Endothelial cell (in vitro differentiated cells): ENCODE measurements around the gene EDN2. TPM values are rescaled to one million over a fixed set of nuclear protein-coding genes. Genes with fewer than 3 reads are reported as not detected.

Source experiments
- DNase-seq: peaks from one replicate; pipeline ENCODE4 v3.0.0; 2021; ENCODE audit warnings: low spot score
- H3K27ac Mint-ChIP-seq: one replicate; pipeline ENCODE4 v1.8.0; 2021; ENCODE audit warnings: mixed read lengths, inconsistent platforms; ENCODE audit not compliant: unreplicated experiment
- H3K27me3 Mint-ChIP-seq: one replicate; pipeline ENCODE4 v1.8.0; 2021; ENCODE audit warnings: mild to moderate bottlenecking, moderate library complexity, mixed read lengths, inconsistent platforms; ENCODE audit not compliant: unreplicated experiment
- H3K36me3 Mint-ChIP-seq: one replicate; pipeline ENCODE4 v1.8.0; 2021; ENCODE audit warnings: mild to moderate bottlenecking, low read depth, mixed read lengths, inconsistent platforms; ENCODE audit not compliant: unreplicated experiment
- H3K4me1 Mint-ChIP-seq: one replicate; pipeline ENCODE4 v1.8.0; 2021; ENCODE audit warnings: mild to moderate bottlenecking, mixed read lengths, inconsistent platforms; ENCODE audit not compliant: unreplicated experiment
- H3K4me3 Mint-ChIP-seq: one replicate; pipeline ENCODE4 v1.8.0; 2021; ENCODE audit warnings: mild to moderate bottlenecking, mixed read lengths, inconsistent platforms; ENCODE audit not compliant: unreplicated experiment
- H3K9me3 Mint-ChIP-seq: one replicate; pipeline ENCODE4 v1.8.0; 2021; ENCODE audit warnings: mixed read lengths, inconsistent platforms; ENCODE audit not compliant: unreplicated experiment
- CTCF ChIP-seq: fragments of 200-600 bp; sonication (generic); IDR thresholded peaks from one replicate; pipeline ENCODE4 v1.5.0; 2021; ENCODE audit warnings: antibody characterized with exemption; ENCODE audit not compliant: unreplicated experiment
- total RNA-seq: library from RNA; stranded (reverse); fragmentation: NEBNext Ultra II Directional; extraction: Animal tissue kit (Norgen Biotek cat#: 25700); gene quantifications from one replicate; pipeline ENCODE4 v1.2.1, GENCODE V29; 2021; ENCODE audit not compliant: unreplicated experiment

Gene EDN2
- total RNA-seq, 1 donor from 2014 or later, result 0.21 TPM

- DNase-seq, result no peak
- Mint-ChIP-seq H3K9me3 (no peaks in the 10 kb centered on the region), H3K36me3 (peaks cover 6% of the 10 kb centered on the region), H3K4me3 (no peak overlapping the region), H3K27me3 (peaks cover 19% of the 10 kb centered on the region), H3K4me1 (peaks cover 33% of the 10 kb centered on the region), H3K27ac (no peak overlapping the region)
- no peak for TF ChIP-seq CTCF
These were observed 502 bp downstream of the EDN2 start for GRCh38 chr1:41483960-41484401.

DNA sequence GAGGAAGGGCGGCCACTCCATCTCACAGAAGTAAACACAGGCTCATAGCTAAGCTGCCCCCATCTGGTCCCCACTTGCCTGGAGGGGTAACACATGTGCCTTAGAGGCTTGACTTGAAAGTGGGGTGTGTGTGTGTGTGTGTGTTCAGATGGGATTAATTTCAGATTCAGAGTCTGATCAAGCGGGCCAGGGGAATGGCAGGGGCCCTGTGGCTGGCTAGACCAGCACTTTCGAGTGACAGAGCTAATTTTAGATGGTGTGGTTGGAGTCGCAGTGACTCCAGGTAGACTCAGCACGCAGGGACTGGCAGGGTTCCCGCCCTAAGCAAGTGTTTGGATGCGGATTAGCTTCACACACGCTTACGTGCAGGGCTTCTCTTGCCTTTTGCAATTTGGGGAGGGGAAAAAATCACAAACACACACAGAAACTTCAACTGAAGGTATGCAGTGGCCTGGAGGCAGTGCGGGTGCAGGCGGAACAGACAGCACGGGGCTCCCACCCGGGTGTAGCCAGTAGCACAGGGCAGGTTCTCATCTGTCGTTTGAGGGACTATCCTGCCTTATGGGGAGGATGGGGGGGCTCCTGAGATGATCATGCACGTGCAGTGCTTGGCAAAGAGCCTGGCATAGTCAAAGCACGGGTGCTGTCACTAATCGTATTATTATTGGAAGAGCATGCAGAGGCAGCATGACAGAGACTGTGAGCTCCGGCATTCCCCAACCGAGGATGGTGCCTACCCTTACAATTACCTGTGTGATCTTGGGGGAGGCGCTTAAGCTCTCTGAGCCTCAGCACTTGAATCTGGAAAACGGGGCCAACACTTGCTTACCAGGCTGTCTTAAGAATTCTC is 1.3 kb downstream of the EDN2 start:
- DNase-seq, result no peak
- Mint-ChIP-seq H3K27ac (peak overlapping the region; percentile 83), H3K27me3 (peaks cover 17% of the 10 kb centered on the region), H3K4me3 (peak overlapping the region; percentile 47), H3K9me3 (no peaks in the 10 kb centered on the region), H3K36me3 (peaks cover 6% of the 10 kb centered on the region), H3K4me1 (peaks cover 33% of the 10 kb centered on the region)
- TF ChIP-seq CTCF, result no peak

DNA sequence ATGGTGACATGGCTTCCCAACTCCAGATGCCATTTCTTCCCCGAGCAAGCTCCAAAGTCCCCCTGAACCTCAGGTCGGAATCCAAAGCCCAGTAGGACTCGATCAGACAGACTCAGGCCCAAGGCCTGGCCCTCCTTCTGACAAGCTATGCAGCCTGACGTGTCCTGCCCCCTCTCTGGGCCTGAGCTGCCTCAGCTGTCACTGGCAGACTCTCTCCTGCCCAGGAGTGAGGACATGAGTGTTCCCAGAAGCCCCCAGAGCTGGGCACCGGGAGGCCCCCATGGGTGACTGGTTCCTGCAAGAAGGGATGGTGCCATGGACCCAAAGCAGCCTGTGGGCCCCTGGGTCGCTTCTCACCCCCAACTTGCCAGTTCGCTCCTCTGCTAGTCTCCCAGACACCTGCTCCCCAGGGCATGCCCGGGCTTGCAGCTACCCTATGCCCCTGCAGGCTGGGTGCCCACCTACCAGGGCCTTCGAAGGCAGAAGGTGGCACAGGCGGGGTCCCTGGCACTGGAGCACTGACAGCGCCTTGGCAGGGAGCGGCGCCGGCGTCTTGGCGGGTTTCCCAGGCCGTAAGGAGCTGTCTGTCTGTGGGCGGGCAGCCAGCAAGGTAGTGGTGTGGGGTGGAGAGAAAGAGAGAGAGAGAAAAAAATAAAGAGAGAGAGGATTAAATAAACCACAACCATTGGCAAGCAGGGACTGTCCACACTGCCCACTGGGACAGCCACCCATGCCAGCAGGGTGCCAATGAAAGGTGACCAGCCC is 2.3 kb downstream of the EDN2 start:
- Mint-ChIP-seq H3K9me3 (no peaks in the 10 kb centered on the region), H3K4me1 (peaks cover 34% of the 10 kb centered on the region), H3K4me3 (no peak overlapping the region), H3K36me3 (peaks cover 6% of the 10 kb centered on the region), H3K27me3 (peaks cover 23% of the 10 kb centered on the region), H3K27ac (no peak overlapping the region)
- no peak for DNase-seq
- no peak for TF ChIP-seq CTCF

DNA sequence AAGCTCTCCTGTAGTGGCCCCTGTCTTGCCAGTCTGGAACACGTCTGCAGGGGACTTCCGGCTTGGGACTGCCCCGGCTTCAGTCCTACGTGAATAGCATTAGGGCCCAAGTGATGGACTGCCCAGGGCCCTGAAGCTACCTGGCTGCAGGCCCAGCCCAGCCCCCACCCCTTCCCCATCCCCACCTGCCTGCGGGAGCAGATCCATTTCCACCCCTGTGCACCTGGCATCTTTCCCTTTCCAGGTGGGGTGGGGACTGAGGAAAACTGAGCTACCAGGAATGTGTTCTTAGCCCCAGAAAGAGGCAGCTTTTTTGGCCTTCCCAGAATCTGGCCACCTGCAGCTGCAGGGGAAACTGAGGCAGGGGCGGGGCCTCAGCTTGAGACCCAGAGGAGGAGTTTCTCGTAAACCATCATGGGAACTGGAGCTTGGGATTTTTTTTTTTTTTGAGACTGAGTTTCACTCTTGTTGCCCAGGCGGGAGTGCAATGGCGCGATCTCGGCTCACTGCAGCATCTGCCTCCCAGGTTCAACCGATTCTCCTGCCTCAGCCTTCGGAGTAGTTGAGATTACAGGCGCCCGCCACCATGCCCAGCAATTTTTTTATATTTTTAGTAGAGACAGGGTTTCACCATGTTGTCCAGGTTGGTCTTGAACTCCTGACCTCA is 3.2 kb downstream of the EDN2 start:
- Mint-ChIP-seq H3K4me3 (no peak overlapping the region), H3K4me1 (peaks cover 31% of the 10 kb centered on the region), H3K27me3 (peaks cover 19% of the 10 kb centered on the region), H3K27ac (no peak overlapping the region), H3K9me3 (no peaks in the 10 kb centered on the region), H3K36me3 (peaks cover 1% of the 10 kb centered on the region)
- TF ChIP-seq CTCF, result no peak
- DNase-seq, result no peak
